HFFc6 (cell line): ENCODE data around the gene TMX2. TPM values are rescaled to one million over a fixed set of nuclear protein-coding genes. Genes with fewer than 3 reads are reported as not detected.

ENCODE experiments used
- DNase-seq: peaks from one replicate; pipeline ENCODE4 v3.0.0-alpha.2; 2018
- H3K27ac Mint-ChIP-seq: 2 replicates; pipeline ENCODE4 v1.8.0; 2020; ENCODE audit warnings: mild to moderate bottlenecking, mixed read lengths
- H3K27me3 Mint-ChIP-seq: 2 replicates; pipeline ENCODE4 v1.8.0; 2021; ENCODE audit warnings: mild to moderate bottlenecking, moderate library complexity, mixed read lengths; ENCODE audit not compliant: insufficient read depth
- H3K36me3 Mint-ChIP-seq: 2 replicates; pipeline ENCODE4 v1.8.0; 2021; ENCODE audit warnings: low read depth, mixed read lengths
- H3K4me1 Mint-ChIP-seq: 2 replicates; pipeline ENCODE4 v1.8.0; 2020; ENCODE audit warnings: low read depth, mixed read lengths
- H3K4me3 Mint-ChIP-seq: 2 replicates; pipeline ENCODE4 v1.8.0; 2020; ENCODE audit warnings: mild to moderate bottlenecking, moderate library complexity, mixed read lengths
- H3K9me3 Mint-ChIP-seq: 2 replicates; pipeline ENCODE4 v1.8.0; 2020; ENCODE audit warnings: mild to moderate bottlenecking, mixed read lengths
- CTCF ChIP-seq: fragments of 200-600 bp; sonication (generic); IDR thresholded peaks from 2 replicates; pipeline ENCODE4 v1.5.0; 2021; ENCODE audit warnings: antibody characterized with exemption, mild to moderate bottlenecking
- total RNA-seq, 6 experiments: library from RNA; stranded (reverse); fragmentation: NEBNext Ultra II Directional; extraction: Animal tissue kit (Norgen Biotek cat#: 25700); gene quantifications; 2 replicates in 1 of 6; 3 replicates in 5 of 6; pipeline ENCODE4 v1.2.3, GENCODE V29; 2021

TMX2 gene
- total RNA-seq, 6 experiments from 2014 or later: 89.9 to 113 (median 97.2) TPM

- H3K27ac Mint-ChIP-seq: no peak overlapping the region
- H3K9me3 Mint-ChIP-seq: no peaks in the 10 kb centered on the region
- no peak for TF ChIP-seq CTCF
- H3K4me1 Mint-ChIP-seq: peaks cover 57% of the 10 kb centered on the region
- no peak for DNase-seq
- no peak overlapping the region for H3K4me3 Mint-ChIP-seq
- H3K27me3 Mint-ChIP-seq: no peaks in the 10 kb centered on the region
- peaks cover 35% of the 10 kb centered on the region for H3K36me3 Mint-ChIP-seq
Measured at GRCh38 chr11:57770793-57771192, 58.4 kb downstream of the TMX2 start.

- Mint-ChIP-seq H3K27ac (no peak overlapping the region; the same call in 1 of the 2 replicates), H3K36me3 (peaks cover 35% of the 10 kb centered on the region), H3K27me3 (no peaks in the 10 kb centered on the region), H3K4me3 (no peak overlapping the region), H3K9me3 (no peaks in the 10 kb centered on the region), H3K4me1 (peaks cover 57% of the 10 kb centered on the region)
- no peak for TF ChIP-seq CTCF
- DNase-seq: no peak
Measured at GRCh38 chr11:57771365-57771764, 59.0 kb downstream of the TMX2 start.

GRCh38 chr11:57772562-57772961, 60.2 kb downstream of the TMX2 start:
- H3K36me3 Mint-ChIP-seq: peaks cover 25% of the 10 kb centered on the region
- no peak for TF ChIP-seq CTCF
- peak overlapping the region; percentile 54 for H3K4me3 Mint-ChIP-seq
- no peaks in the 10 kb centered on the region for H3K9me3 Mint-ChIP-seq
- H3K4me1 Mint-ChIP-seq: peaks cover 65% of the 10 kb centered on the region
- H3K27ac Mint-ChIP-seq: peak overlapping the region; percentile 64
- no peak for DNase-seq
- H3K27me3 Mint-ChIP-seq: no peaks in the 10 kb centered on the region

- peak overlapping the region; percentile 54 for H3K4me3 Mint-ChIP-seq
- peaks cover 70% of the 10 kb centered on the region for H3K4me1 Mint-ChIP-seq
Measured at GRCh38 chr11:57773026-57773598, 60.7 kb downstream of the TMX2 start.

GRCh38 chr11:57775491-57775890, 63.1 kb downstream of the TMX2 start:
- Mint-ChIP-seq H3K4me1 (peaks cover 88% of the 10 kb centered on the region), H3K27me3 (no peaks in the 10 kb centered on the region; the same call in 1 of the 2 replicates), H3K9me3 (no peaks in the 10 kb centered on the region), H3K4me3 (peak overlapping the region; percentile 10; the same call in 1 of the 2 replicates), H3K27ac (peak overlapping the region; percentile 96), H3K36me3 (peaks cover 17% of the 10 kb centered on the region)
- DNase-seq: no peak
- no peak for TF ChIP-seq CTCF

More at GRCh38 chr11:57773026-57773598, 60.7 kb downstream of the TMX2 start:
- Mint-ChIP-seq H3K9me3 (no peaks in the 10 kb centered on the region), H3K27me3 (no peaks in the 10 kb centered on the region), H3K27ac (peak overlapping the region; percentile 64; the same call in 1 of the 2 replicates), H3K36me3 (peaks cover 24% of the 10 kb centered on the region)
- TF ChIP-seq CTCF: no peak
- DNase-seq: no peak
